ENCODE data around the gene MDH1B. TPM values are rescaled to one million over a fixed set of nuclear protein-coding genes. Genes with fewer than 3 reads are reported as not detected.

MDH1B gene
- total RNA-seq, 1 experiment from 2014 or later, result 3.7 TPM

GRCh38 chr2:206740800-206741199 is 24.3 kb downstream of the MDH1B start:
- Histone ChIP-seq H4K20me1 (ENCODE audit: insufficient read depth) (no peaks in the 10 kb centered on the region), H3K9me3 (ENCODE audit: control insufficient read depth in 1 of 2, insufficient read depth in 1 of 2, low read depth in 1 of 2, low read length in 2 of 2) (no peaks in the 10 kb centered on the region), H3K27me3 (ENCODE audit: insufficient read depth, low read length) (no peaks in the 10 kb centered on the region), H3K9me2 (ENCODE audit: insufficient read depth) (no peaks in the 10 kb centered on the region), H3K4me2 (ENCODE audit: low read length) (no peak overlapping the region), H3K9ac (ENCODE audit: low read length) (no peak overlapping the region), H3K4me1 (ENCODE audit: control insufficient read depth in 1 of 2, insufficient read depth in 2 of 2, low read length in 2 of 2) (no peaks in the 10 kb centered on the region), H3K4me3 (replicated peaks in 1 of 2; ENCODE audit: low read depth in 1 of 2, low read length in 2 of 2) (no peak overlapping the region), H3K27ac (ENCODE audit: low read depth, low read length) (no peak overlapping the region), H2AFZ (ENCODE audit: low read depth, low read length, poor library complexity, severe bottlenecking) (no peak overlapping the region), H3K79me2 (ENCODE audit: insufficient read depth, low read length) (no peaks in the 10 kb centered on the region), H3K36me3 (ENCODE audit: control insufficient read depth in 1 of 2, insufficient read depth in 2 of 2, low read length in 2 of 2) (no peaks in the 10 kb centered on the region)
- intact Hi-C loops (cut with micrococcal nuclease), result no loop called here
- DNase-seq (ENCODE audit: low read depth, low spot score) (no peak), ATAC-seq (no peak)
- RAD21 ChIA-PET (ENCODE audit: low non-redundant PET in 1 of 2, low total read pairs in 2 of 2, uncharacterized antibody in 2 of 2, unreplicated experiment in 2 of 2), result no interaction called here
- TF ChIP-seq CEBPB (IDR thresholded peaks at IDR 0.05; ENCODE audit: low read depth) (no peak), SRF (IDR thresholded peaks at IDR 0.05; ENCODE audit: low read depth) (no peak), TCF7L2 (IDR thresholded peaks at IDR 0.05; ENCODE audit: borderline replicate concordance, extremely low read depth, insufficient read depth, insufficient read length) (no peak), JUND (IDR thresholded peaks at IDR 0.05) (no peak), POLR2A (IDR thresholded peaks at IDR 0.05; ENCODE audit: borderline replicate concordance, extremely low read depth, insufficient read depth, insufficient read length) (no peak)
- TF ChIP-seq, protein P1, sequence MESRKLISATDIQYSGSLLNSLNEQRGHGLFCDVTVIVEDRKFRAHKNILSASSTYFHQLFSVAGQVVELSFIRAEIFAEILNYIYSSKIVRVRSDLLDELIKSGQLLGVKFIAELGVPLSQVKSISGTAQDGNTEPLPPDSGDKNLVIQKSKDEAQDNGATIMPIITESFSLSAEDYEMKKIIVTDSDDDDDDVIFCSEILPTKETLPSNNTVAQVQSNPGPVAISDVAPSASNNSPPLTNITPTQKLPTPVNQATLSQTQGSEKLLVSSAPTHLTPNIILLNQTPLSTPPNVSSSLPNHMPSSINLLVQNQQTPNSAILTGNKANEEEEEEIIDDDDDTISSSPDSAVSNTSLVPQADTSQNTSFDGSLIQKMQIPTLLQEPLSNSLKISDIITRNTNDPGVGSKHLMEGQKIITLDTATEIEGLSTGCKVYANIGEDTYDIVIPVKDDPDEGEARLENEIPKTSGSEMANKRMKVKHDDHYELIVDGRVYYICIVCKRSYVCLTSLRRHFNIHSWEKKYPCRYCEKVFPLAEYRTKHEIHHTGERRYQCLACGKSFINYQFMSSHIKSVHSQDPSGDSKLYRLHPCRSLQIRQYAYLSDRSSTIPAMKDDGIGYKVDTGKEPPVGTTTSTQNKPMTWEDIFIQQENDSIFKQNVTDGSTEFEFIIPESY (IDR thresholded peaks at IDR 0.05; ENCODE audit: extremely low read depth, insufficient replicate concordance, low read length), result no peak
- CTCF ChIA-PET, result no interaction called here
- POLR2A ChIA-PET, result no interaction called here
- BruUV-seq (replicated peaks), result no TSS peak

DNA sequence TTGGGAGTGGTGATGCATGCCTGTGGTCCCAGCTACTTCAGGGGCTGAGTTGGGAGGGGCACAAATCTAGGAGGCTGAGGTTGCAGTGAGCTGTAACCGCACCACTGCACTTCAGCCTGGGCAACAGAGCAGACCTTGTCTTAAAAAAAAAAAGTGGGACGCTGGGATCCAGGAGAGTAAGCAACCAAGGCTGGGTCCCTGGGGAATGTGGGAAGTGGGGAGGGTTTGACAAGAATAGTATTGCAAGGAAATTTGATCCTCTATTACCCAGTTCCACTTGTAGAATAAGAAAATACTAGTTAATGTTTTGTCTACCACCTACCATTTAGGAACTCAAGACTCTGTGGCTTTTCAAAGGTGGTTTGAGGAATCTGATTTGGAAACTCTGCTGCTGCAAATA is 25.9 kb downstream of the MDH1B start:
- H3K9me3 ChIP-seq (ENCODE audit: control insufficient read depth in 1 of 2, insufficient read depth in 1 of 2, low read depth in 1 of 2, low read length in 2 of 2), result no peaks in the 10 kb centered on the region
- CTCF ChIA-PET, result no interaction called here
- H3K27ac ChIP-seq (ENCODE audit: low read depth, low read length), result no peak overlapping the region
- H3K4me3 ChIP-seq (replicated peaks in 1 of 2; ENCODE audit: low read depth in 1 of 2, low read length in 2 of 2), result no peak overlapping the region
- no peaks in the 10 kb centered on the region for H4K20me1 ChIP-seq (ENCODE audit: insufficient read depth)
- no peaks in the 10 kb centered on the region for H3K9me2 ChIP-seq (ENCODE audit: insufficient read depth)
- no peak for DNase-seq (ENCODE audit: low read depth, low spot score)
- no peak overlapping the region for H3K4me2 ChIP-seq (ENCODE audit: low read length)
- intact Hi-C loops (cut with micrococcal nuclease), result no loop called here
- POLR2A ChIA-PET, result no interaction called here
- no peak for ATAC-seq
- no peaks in the 10 kb centered on the region for H3K36me3 ChIP-seq (ENCODE audit: control insufficient read depth in 1 of 2, insufficient read depth in 2 of 2, low read length in 2 of 2)
- H3K27me3 ChIP-seq (ENCODE audit: insufficient read depth, low read length), result no peaks in the 10 kb centered on the region
- RAD21 ChIA-PET (ENCODE audit: low non-redundant PET in 1 of 2, low total read pairs in 2 of 2, uncharacterized antibody in 2 of 2, unreplicated experiment in 2 of 2), result no interaction called here
- BruUV-seq (replicated peaks), result no TSS peak
- H3K9ac ChIP-seq (ENCODE audit: low read length), result no peak overlapping the region
- no peaks in the 10 kb centered on the region for H3K4me1 ChIP-seq (ENCODE audit: control insufficient read depth in 1 of 2, insufficient read depth in 2 of 2, low read length in 2 of 2)
- H3K79me2 ChIP-seq (ENCODE audit: insufficient read depth, low read length), result no peaks in the 10 kb centered on the region
- TF ChIP-seq ZNF274 (IDR thresholded peaks at IDR 0.05; ENCODE audit: low read depth, low read length), result no peak
- TF ChIP-seq FOSL1 (IDR thresholded peaks at IDR 0.05; ENCODE audit: low read depth), result no peak
- TF ChIP-seq POLR2A (IDR thresholded peaks at IDR 0.05; ENCODE audit: borderline replicate concordance, extremely low read depth, insufficient read depth, insufficient read length), result no peak
- TF ChIP-seq POLR2AphosphoS5 (IDR thresholded peaks at IDR 0.05; ENCODE audit: low read depth, low read length), result no peak
- no peak for TF ChIP-seq EGR1 (IDR thresholded peaks at IDR 0.05; ENCODE audit: low read depth)
- no peak for TF ChIP-seq CEBPB (IDR thresholded peaks at IDR 0.05; ENCODE audit: low read depth)
- no peak for TF ChIP-seq TCF7L2 (IDR thresholded peaks at IDR 0.05; ENCODE audit: borderline replicate concordance, extremely low read depth, insufficient read depth, insufficient read length)
- TF ChIP-seq ATF3 (IDR thresholded peaks at IDR 0.05), result no peak
- TF ChIP-seq YY1 (IDR thresholded peaks at IDR 0.05; ENCODE audit: extremely low read depth, insufficient replicate concordance, low read depth, low read length), result no peak
- no peak for TF ChIP-seq CBX3 (IDR thresholded peaks at IDR 0.05; ENCODE audit: low read depth)
- TF ChIP-seq RAD21 (IDR thresholded peaks at IDR 0.05; ENCODE audit: low read depth), result no peak
- TF ChIP-seq JUND (IDR thresholded peaks at IDR 0.05), result no peak
- TF ChIP-seq SIN3A (IDR thresholded peaks at IDR 0.05; ENCODE audit: low read depth), result no peak
- TF ChIP-seq MAX (IDR thresholded peaks at IDR 0.05), result no peak
- H2AFZ ChIP-seq (ENCODE audit: low read depth, low read length, poor library complexity, severe bottlenecking), result no peak overlapping the region
